Middle frontal gyrus (tissue), 1 donor: ENCODE data around the gene PPIL1.

Source experiments
- DNase-seq: peaks from one replicate; pipeline ENCODE4 v3.0.0-alpha.2; 2015; ENCODE audit warnings: low spot score; ENCODE audit errors: extremely low spot score

The PPIL1 gene

DNA sequence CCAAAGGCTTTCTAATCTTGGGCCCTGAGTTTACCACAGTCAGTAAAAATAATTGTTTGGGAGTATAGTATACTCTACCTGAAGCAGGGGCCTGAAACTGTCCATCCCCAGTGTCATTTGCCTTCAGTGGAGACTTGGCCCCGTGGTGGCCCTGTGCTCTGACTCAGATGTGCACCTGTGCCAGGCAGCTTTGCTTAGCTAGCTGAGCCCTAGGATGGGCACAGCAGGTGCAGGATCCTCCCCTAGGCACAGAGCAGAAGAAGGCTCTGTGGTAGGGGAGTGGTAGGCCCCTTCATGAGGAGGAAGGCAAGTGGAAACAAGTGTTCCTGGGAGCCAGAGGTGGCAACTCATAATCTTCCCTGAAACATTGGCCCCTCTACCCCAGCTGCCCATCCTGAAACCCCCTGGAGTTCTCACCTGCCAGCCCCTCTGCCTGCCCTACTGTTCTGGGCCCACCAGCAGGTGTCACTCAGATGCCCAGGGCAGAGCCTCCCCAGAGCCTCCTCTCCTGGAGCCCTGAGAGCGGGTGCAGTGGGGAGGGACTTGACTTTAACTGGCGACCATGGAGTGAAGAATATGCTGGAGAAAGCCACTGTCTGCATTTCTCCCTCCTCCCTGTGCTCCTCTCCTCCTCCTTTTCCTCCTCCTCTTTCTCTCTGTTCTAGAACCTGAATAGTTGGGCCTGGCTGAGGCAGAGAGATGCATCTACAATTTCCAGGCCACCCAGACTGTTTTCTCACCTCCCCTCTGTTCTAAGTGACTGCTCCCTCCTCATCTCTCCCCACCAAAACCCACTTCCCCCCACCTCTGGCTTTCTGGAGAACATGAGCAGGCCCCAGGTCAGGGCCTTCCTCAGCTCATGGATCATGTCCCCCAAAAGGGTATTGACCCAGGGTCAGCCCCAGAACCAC lies 38.2 kb downstream of the PPIL1 start:
- no peak for DNase-seq

DNA sequence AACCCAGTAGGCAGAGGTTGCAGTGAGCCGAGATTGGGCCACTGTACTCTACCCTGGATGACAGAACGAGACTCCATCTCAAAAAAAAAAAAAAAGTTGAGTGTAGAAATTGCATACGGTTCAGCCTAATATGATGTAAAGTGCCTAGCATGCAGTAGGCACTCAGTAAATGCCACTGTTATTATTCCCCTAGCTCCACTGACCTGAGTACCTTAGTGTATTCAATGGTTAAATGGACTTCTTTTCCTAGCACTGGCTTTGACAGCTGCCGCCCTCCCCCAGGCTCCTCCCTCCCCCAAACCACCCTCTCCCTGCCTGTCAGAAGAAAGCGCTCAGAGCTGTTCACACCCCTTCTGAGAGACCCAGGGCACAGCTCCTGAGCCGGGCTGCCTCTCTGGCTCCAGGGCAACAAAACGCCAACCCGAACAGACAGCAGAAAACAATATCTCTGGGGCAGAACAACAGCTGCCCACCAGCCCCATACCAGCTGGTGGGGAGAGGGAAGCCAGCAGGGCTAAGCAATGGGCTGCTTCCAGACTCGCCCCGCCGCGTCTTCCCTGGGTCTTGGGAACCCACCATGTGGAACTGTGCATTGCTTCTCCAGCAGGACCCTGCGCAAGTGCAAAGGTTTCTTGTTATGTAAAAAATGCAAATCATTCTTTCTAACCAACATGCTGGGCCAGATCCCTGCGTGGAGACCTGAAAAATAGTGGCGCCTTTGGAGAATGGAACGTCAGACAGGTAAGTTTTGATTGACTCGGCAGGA lies 39.8 kb downstream of the PPIL1 start:
- no peak for DNase-seq

DNA sequence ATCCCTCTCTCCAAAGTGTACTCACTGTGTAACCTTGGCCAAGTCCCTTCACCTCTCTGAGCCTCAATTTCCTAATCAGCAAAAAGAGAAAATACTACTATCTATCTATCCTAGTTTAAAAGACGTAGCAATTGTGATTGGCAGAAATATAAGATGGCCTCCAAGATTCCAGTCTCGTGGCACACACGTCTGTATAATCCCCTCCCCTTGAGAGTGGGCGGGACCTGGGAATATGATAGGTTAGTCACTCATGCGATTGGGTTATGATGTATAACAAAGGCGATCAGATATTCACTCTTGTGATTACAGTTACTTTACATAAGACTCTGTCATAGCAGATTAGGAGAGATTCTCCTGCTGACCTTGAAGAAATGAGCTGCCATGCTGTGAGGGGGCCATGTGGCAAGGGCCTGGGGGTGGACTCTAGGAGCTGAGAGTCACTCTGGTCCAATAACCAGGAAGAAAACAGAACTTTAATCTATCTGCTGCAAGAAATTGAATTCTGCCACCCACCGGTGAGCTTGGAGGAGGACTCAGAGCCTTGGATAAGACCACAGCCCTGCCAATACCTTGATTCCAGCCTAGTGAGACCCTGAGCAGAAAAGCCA lies 41.3 kb downstream of the PPIL1 start:
- DNase-seq, result no peak

DNA sequence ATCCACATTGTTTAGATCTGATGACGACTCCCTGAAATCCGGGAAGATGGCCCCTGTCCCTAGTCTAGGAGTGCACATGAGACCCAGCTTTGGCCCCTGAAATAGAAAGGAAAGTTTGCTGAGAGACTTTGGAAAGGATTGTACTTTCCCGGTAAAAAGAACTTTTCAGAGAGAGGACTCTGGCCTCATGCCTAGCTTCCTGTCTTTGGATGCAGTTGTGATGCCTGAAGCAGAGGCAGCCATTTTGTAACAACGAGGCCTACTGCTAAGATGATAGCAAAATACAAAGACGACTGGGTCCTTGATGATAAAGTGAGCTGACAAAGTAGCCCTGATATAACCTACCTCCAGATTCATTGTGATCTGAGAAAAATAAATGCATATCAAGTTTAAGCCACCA lies 42.3 kb downstream of the PPIL1 start:
- DNase-seq, result no peak

DNA sequence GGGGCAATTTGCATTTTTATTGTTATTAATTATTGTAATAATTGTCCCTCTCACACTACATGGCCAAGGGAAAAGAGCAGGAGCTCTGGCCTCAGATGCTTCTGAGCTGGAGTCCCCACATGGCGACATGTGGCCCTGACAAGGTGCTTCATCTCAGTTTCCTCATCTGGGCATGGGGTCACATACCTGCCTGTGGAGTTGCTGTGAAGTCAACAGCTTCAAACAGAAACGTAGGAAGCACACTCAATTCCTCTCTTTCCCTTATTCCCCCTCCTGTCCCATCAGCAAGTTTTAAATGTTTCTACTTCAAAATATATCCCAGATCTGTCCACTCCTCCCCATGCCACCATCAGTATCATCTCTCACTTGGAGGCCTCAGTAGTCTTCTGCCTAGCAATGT lies 44.0 kb downstream of the PPIL1 start:
- no peak for DNase-seq

DNA sequence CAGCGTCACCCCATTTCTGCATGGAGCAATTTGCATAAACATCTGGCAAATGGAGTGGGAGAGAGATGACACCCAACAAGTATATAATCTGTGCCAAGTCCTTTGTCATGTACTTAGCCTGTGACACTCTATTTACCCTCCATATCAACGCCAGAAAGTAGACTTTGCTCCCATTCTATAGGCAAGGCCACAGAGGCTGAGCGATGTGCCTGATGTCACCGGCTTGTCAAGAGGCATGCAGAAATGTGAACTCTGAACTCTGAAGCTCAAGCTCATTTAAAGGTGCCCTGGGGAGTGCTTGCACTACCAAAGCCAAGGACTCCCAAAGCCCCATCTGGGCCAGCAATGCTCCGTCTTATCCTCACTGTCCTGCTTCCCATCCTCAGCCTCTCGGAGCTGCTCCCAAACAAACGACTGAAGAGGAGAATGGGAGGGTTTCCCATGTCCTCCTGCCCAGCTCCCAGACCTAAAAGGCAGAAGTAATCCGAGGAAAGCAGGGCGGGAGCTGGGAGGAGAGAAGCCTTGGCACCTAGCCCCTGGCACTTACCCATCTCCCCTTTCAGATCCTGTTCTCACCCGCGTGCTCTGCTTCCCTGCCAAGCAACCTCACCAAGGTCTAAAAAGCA lies 44.6 kb downstream of the PPIL1 start:
- DNase-seq, result no peak

DNA sequence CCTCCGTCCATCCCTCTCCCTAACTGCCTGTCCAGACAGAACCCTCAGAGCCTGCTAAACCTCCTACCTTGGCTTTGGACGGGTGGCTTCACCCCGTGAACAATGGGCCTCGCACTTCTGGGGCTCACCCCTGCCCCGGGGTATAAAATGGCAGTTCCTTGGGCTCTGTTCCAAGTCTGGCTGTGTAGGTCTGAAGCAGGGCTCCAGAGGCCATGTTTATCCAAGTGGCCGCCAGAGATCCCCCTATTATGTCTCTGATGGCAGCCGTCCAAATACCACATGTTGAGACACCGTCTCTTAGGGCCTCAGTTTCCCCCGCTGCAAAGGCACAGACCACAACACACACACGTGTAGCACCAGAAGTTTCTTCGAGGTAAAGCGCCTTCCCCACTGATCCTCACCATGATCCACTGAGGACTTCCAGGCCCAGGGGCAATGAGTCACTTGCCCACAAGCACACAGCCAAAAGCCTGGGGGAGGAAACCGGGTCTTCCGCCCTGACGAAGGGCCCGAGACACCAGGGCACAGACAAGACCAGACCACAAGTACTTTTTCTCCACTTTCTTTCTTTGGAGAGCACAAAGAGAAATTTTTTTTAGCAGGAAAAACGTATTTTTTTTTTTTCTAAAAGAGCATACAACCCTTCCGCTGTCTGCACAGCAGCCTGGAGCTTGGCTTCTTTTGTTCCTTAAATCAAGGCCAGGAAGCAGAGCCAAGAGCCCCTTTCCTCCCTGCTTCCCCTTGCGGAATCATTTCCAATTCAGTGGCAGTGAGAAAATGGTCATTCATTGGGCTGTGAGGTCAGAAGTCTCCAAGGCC lies 47.1 kb downstream of the PPIL1 start:
- no peak for DNase-seq

DNA sequence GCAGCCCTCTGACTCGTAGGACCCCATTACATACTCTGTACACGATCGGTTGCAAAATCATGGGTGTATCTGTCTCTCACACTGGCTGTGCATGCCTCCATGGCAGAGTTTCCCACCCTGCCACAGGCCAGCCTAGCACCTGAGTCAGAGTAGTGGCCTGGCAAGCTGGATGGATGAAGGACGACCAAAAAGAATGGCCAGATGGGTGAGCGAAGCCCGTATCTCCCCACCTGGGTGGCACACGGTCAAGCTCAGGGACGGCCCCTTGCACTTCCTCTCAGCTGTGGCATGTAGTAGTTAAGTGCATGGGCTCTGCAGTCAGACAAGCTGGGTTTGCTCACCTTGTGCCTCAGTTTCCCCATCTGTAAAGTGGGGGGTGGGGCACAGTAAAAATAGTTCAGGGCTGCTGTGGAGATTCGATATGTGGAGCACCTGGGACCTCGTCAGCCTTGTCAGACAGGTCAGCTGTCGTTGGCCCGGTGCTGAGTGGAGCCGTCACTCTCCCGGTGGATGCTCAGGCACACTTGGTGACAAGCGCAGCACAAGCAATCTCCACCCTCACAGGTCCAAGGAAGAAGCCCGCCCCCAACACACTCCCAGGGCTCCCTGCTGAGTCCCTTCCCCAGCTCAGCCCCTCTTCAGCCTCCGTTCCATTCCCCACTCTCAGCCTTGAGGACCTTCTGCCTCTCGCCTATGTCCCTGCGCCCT lies 47.9 kb downstream of the PPIL1 start:
- no peak for DNase-seq

DNA sequence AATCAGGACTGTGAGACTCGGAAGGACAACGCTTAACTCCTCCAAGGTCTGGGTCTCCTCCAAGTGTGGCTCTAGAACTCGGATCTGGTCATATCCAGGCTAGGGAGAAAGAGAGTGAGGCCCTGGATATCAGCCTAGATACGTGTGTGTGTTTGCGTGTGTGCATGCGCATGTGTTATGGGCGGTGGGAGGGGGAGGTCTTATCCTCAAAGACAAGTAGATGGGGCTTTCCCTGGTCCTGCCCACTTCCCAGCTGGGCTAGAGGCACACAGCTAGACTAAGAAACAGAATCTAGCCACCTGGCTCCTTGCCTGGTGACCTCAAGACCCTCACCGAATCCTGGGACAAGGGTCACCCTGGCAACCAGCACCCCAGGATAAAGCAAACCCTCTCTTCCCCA lies 48.6 kb downstream of the PPIL1 start:
- DNase-seq, result no peak

DNA sequence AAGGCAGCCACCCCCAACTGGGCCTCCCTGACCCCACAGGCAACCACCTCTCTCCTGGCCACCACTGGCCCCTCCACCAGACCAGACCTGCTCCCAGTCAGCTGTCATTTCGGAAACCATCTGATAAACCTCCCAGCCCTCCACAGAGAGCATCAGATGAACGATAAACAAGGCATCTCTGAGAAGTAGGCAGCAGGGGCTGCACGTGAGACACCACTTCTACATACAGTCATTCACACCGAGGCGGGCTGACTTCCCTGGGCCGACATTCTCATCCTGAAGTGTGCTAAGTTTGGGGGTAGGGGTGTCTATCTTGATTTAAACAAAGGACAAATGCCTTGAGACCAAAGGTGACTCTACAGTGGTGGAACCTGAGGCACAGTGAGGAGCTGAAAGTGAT lies 49.2 kb downstream of the PPIL1 start:
- no peak for DNase-seq

DNA sequence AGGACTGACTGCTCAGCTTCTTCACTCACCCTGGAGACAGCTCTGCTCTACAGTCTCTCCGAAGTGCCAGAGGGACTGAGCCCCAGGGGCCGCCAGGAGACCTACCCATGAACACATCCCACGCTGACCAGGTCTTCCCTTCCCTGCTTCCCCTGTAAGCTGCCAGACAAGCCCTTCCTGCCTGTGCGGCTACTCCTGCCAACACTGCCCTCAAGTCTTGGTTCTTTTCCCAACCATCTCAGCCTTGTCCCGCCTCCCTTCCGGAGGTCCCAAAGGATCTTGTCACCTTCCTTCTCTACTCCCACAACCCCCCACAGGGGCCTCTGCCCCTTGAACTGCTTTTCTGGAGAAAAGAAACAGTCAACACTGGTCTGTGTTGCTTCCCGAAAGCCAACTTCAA lies 50.4 kb downstream of the PPIL1 start:
- no peak for DNase-seq

DNA sequence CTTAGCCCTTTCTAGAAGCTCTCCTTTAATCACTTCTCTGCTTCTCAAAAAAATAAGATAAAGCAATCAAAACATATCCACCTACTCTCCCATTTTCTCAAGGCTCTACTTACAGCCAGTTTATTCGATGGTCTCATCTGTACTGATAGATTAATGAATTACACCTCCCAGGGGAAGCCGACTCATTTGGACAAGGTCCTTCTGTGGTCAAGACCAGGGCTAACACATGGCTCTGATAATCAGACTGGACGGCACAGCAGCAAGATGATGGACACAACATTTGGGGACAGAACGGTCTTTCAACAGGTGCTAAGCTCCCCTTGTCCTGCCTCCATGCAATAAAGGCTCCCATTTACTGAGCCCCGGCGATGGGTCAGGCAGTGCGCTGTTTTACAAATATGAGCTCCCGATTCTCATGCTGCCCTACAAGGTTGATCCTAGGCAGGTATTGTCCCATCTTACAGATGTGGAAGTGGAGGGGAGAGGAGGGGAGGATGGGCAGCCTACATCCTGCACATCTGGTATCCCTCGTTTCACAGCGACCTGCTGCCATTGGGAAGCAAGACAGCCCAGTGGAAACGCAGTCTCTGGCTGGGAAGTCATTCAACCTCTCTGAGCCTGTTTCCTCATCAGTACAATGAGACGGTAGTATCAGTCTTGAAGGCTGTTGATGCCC lies 51.0 kb downstream of the PPIL1 start:
- DNase-seq, result no peak

DNA sequence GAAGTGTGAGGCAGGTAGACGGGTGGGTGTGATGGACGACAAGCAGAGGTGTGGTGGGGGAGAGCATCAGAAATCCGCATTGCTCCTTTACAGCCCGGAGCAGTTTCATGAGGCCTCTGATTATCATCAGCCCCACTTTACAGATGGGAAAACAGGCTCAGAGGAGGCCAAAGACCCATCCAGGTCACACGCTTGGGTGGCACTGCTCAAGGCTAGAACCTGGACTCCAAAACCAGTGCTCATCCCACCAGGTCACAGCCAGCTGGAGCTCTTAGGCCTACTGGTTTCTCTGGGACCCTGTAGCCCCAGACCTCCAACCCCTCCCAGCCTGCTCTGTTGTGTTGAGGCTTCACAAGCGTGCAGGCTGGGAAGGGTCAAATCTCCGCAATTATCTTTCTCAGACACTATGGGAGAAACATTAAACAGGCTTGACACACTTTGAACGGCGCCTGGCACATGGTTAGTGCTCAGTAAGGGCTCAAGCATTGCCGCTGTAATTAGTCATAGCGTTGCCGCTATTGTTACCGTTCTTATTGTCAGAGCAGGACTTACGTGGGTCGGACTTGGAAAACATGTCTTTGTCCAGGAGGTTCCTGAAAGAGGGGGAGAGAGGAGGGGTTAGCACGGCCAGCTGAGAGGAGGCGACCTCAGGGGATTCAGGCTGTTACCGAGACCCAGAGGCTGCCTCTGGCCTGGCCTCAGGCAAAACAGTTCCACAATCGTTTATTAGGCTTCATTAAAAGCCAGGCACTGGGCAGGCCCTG lies 51.9 kb downstream of the PPIL1 start:
- DNase-seq, result no peak

DNA sequence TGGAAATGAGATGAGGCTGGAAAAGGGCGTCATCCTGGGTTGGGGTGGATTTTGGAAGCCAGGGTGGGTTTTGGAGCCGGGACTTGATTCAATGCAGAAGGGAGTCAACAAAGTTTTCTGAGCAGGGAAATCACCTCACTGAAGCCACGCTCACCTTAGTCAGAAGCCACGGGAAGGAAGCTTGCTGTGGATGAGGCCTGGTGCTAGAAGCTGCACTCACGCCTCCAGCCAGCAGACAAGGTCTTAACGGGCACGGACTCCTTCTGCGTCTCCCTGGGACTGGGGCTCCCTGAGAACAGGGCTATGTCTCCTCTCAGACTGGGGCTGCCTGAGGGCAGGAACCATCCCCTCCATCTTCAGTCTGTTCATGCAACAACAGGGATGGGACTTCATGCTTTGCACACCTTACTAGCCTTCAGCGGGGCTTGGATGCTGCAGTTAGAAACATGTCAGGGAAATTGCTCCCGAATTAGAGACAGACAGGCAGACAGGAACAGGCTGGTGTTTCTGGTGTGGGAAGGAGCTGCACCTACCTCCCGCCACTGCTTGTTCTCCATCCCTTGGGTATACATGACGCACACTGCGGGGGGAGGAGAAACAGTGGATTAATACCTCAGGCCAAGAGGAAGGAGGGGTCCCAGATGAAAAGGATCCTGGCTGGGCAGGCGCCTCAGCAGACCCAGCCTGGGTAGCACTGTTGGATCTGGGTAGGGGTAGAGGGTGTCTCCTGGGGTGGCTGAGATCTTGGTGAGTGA lies 52.8 kb downstream of the PPIL1 start:
- DNase-seq, result no peak

DNA sequence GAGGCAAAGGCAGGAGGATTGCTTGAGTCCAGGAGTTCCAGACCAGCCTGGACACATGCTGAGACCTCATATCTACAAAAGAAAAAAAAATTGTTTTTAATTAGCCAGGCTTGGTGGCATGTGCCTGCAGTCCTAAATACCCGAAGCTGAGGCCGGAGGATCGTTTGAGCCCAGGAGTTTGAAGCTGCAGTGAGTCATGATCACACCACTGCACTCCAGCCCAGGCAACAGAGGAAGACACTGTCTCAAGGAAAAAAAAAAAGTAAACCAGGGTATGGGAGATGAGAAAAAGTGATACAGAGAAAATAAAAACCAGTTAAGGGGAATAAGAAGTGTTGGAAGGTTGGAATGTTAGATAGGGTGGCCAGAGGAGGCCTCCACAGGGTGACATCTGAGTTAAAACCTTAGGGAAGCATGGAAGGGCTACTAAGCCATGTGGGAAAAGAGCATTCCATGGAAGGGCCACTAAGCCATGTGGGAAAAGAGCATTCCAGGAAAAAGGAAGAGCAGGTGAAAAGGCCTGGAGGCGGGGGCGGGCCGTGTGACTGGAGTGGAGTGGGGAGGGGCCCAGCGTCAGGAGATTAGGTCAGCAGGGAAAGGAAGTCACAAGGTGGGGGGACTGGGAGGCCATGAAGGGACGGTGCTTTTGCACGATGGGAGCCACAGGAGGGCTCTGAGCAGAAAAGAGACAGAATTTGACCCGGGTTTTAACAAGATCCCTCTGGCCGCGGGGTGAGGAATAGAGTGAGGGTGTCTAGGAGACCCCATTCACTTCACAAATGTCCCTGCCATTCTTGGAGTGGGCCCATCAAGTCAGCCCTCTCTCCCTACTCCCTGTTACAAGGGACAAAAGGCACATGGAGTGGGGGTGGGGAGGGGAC lies 53.7 kb downstream of the PPIL1 start:
- no peak for DNase-seq

DNA sequence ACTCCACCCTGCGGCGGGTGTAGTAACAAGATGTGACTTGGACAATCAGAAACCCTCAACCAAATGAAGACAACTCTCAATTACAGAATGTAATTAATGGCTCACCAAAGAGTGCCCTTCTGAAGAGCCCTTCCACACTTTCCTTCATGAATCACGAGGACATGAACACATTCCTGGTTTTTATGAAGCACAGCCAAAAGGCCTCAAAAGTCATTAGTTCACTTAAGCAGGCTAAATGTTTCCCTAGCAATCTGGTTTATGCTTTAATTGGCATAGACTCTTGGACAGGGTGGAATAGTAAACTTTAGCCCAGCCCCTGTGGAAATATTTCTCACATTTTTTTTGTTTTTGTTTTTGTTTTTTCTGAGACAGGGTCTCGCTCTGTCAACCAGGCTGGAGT lies 55.8 kb downstream of the PPIL1 start:
- DNase-seq, result no peak

DNA sequence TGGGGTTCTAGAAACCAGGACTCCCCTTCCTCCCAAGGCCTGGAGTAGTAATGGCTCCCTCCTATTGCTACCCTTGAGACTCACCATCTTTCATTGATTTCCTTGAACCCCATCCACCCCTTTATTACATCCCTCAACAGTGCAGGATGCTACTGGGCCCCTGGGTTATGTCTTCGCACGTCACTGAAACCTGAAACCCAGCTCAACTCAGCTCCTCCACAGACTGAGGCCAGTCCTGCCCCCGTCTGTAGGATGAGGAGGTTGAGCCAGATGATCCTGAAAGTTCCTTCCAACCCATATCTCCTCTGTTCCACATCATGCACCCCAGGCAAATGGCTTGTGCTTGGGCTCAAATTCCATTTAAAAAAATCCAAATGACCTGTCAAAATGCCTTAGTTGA lies 56.8 kb downstream of the PPIL1 start:
- no peak for DNase-seq
